Loucy (cell line): ENCODE data around the gene SLC2A4.

ENCODE experiments used
- H2AFZ ChIP-seq: fragments of 200-600 bp; sonication (generic); 2 replicates; pipeline ENCODE4 v1.6.0; 2016; ENCODE audit warnings: antibody characterized with exemption, mild to moderate bottlenecking, low read length, moderate library complexity
- H3F3A ChIP-seq: fragments of 200-600 bp; 2 replicates; pipeline ENCODE4 v1.6.0; 2016; ENCODE audit warnings: antibody characterized with exemption, low read depth, mild to moderate bottlenecking
- H3K27me3 ChIP-seq: fragments of 200-600 bp; sonication (generic); 2 replicates; pipeline ENCODE4 v1.6.1; 2014; ENCODE audit warnings: low read length, mild to moderate bottlenecking; ENCODE audit not compliant: insufficient read depth, poor library complexity, severe bottlenecking
- H3K36me3 ChIP-seq: fragments of 200-600 bp; sonication (generic); 2 replicates; pipeline ENCODE4 v1.6.1; 2016; ENCODE audit warnings: low read length; ENCODE audit not compliant: insufficient read depth
- H3K4me1 ChIP-seq: fragments of 200-600 bp; sonication (generic); 2 replicates; pipeline ENCODE4 v1.5.1; 2014; ENCODE audit warnings: low read length, mild to moderate bottlenecking; ENCODE audit not compliant: insufficient read depth, poor library complexity, severe bottlenecking
- H3K4me2 ChIP-seq: fragments of 200-600 bp; sonication (generic); 2 replicates; pipeline ENCODE4 v1.6.0; 2014; ENCODE audit warnings: antibody characterized with exemption, low read length, low read depth, mild to moderate bottlenecking; ENCODE audit not compliant: poor library complexity, severe bottlenecking
- H3K4me3 ChIP-seq: fragments of 200-600 bp; sonication (generic); 2 replicates; pipeline ENCODE4 v1.5.1; 2014; ENCODE audit warnings: low read length, mild to moderate bottlenecking, mixed read lengths; ENCODE audit not compliant: poor library complexity, severe bottlenecking
- H3K79me2 ChIP-seq: fragments of 200-600 bp; sonication (generic); 2 replicates; pipeline ENCODE4 v1.6.1; 2014; ENCODE audit warnings: low read length; ENCODE audit not compliant: insufficient read depth
- H3K9ac ChIP-seq: fragments of 200-600 bp; sonication (generic); 2 replicates; pipeline ENCODE4 v1.6.0; 2014; ENCODE audit warnings: mild to moderate bottlenecking, low read depth, low read length, moderate library complexity; ENCODE audit not compliant: poor library complexity, severe bottlenecking
- H3K9me2 ChIP-seq: fragments of 200-600 bp; sonication (generic); replicated peaks from 2 replicates; pipeline ENCODE4 v1.6.1; 2016; ENCODE audit warnings: low read depth, low read length, mixed read lengths
- H3K9me3 ChIP-seq: fragments of 200-600 bp; sonication (generic); 2 replicates; pipeline ENCODE4 v1.6.1; 2014; ENCODE audit warnings: mild to moderate bottlenecking, antibody characterized with exemption, low read length, low read depth; ENCODE audit not compliant: insufficient read depth
- H4K20me1 ChIP-seq: fragments of 200-600 bp; sonication (generic); 2 replicates; pipeline ENCODE4 v1.6.0; 2014; ENCODE audit warnings: antibody characterized with exemption, low read length, mild to moderate bottlenecking; ENCODE audit not compliant: insufficient read depth, poor library complexity, severe bottlenecking
- CTCF ChIP-seq: fragments of 200-600 bp; sonication (generic); conservative IDR thresholded peaks from 2 replicates; pipeline ENCODE4 v1.5.1; 2014; ENCODE audit warnings: mild to moderate bottlenecking, antibody characterized with exemption, low read length
- EZH2phosphoT487 ChIP-seq: fragments of 200-600 bp; IDR thresholded peaks from 2 replicates; pipeline ENCODE4 v1.6.1; 2018; ENCODE audit warnings: antibody characterized with exemption, mild to moderate bottlenecking, moderate library complexity, borderline replicate concordance

Gene SLC2A4

GRCh38 chr17:7326186-7326585 is 44.7 kb downstream of the SLC2A4 start:
- Histone ChIP-seq H3K9me2 (no peaks in the 10 kb centered on the region), H3K4me1 (peaks cover 15% of the 10 kb centered on the region), H3F3A (no peaks in the 10 kb centered on the region), H3K4me3 (no peak overlapping the region), H3K9me3 (no peaks in the 10 kb centered on the region), H2AFZ (no peak overlapping the region), H3K27me3 (no peaks in the 10 kb centered on the region), H3K9ac (no peak overlapping the region), H3K4me2 (no peak overlapping the region), H4K20me1 (peaks cover 5% of the 10 kb centered on the region), H3K79me2 (peaks cover 21% of the 10 kb centered on the region), H3K36me3 (peaks cover 18% of the 10 kb centered on the region; the same call in 1 of the 2 replicates)
- TF ChIP-seq CTCF (no peak), EZH2phosphoT487 (no peak)

DNA sequence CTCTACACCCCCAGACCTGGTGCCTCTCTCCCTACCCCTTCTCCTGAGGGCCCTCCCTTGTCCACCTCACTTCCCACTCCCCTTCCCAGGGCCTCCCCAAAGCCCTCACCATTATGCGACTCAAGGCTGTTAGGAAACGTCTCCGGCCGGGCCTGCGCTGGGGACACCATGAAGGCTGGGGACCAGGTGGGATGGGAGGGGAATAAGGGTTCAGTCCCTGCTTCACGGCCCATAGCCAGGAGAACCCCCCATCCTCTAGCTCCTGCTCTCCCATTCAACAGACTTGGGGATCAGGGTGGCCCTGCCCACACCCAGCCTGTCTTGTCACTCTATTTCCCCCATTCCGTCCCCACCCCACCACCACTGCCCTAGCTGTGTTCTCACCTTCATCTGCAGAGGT is 45.5 kb downstream of the SLC2A4 start:
- H3K9me2 ChIP-seq, result no peaks in the 10 kb centered on the region
- peaks cover 17% of the 10 kb centered on the region; the same call in 1 of the 2 replicates for H3K36me3 ChIP-seq
- TF ChIP-seq CTCF (no peak), EZH2phosphoT487 (no peak)
- H3K4me1 ChIP-seq, result peaks cover 20% of the 10 kb centered on the region
- peaks cover 21% of the 10 kb centered on the region for H3K79me2 ChIP-seq
- peak overlapping the region; percentile 82 for H3K4me2 ChIP-seq
- H3K9me3 ChIP-seq, result no peaks in the 10 kb centered on the region
- peaks cover 5% of the 10 kb centered on the region for H4K20me1 ChIP-seq
- no peak overlapping the region for H3K4me3 ChIP-seq
- no peak overlapping the region for H2AFZ ChIP-seq
- H3F3A ChIP-seq, result no peaks in the 10 kb centered on the region
- H3K9ac ChIP-seq, result no peak overlapping the region
- H3K27me3 ChIP-seq, result no peaks in the 10 kb centered on the region

- Histone ChIP-seq H3K9me3 (no peaks in the 10 kb centered on the region), H3K4me1 (peaks cover 24% of the 10 kb centered on the region), H4K20me1 (peaks cover 5% of the 10 kb centered on the region), H3F3A (no peaks in the 10 kb centered on the region), H3K4me3 (peak overlapping the region; percentile 84), H3K9ac (peak overlapping the region; percentile 76), H2AFZ (no peak overlapping the region), H3K36me3 (peaks cover 14% of the 10 kb centered on the region; the same call in 1 of the 2 replicates), H3K9me2 (no peaks in the 10 kb centered on the region), H3K4me2 (peak overlapping the region; percentile 82), H3K27me3 (no peaks in the 10 kb centered on the region), H3K79me2 (peaks cover 21% of the 10 kb centered on the region)
- TF ChIP-seq EZH2phosphoT487 (no peak), CTCF (no peak)
Observed at GRCh38 chr17:7327501-7327900, 46.0 kb downstream of the SLC2A4 start.
